NCI-H82 treated with DMSO at 0.1 percent for 48 hours (cell line): ENCODE measurements around the gene AKR7A2.

Experiments
- DNase-seq: peaks from one replicate; lab custom pipeline; 2025; ENCODE audit not compliant: unreplicated experiment; lab: John Stamatoyannopoulos, UW

AKR7A2 gene

DNA sequence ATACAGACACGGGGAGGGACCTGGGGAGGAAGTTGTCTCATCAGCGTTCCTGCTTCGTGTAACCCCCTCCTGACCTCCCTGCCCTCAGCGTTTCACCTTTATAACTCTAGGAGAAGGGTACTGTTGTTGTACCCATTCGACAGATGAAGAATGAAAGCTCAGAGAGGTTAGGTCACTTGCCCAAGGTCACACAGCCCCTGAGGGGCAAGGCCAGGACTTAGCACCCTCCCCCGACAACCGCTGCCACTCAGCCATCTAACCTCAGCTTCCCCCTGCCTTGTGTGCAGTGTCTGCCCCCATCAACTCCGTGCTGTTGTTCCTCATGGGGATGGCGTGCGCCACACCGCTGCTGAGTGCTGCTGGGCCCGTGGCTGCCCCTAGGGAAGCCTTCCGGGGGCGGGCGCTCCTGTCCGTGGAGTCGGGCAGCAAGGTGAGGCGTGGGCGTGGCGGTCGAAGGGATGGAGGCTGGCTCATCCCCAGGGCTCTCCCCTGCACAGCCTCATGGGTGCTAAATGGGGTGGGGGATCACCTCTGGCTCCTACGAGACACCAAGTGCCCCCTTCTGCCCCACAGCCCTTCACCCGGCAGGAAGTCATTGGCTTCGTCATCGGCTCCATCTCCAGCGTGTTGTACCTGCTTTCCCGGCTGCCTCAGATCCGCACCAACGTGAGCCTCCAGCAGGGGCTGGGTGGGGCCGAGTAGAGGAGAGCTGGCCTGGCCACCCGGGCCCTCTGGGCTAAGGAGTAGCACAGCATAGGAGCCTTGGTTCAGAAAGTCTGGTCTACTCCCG, 14.2 kb upstream of the AKR7A2 start:
- no peak for DNase-seq

GRCh38 chr1:19325368-19325957, 13.5 kb upstream of the AKR7A2 start:
- no peak for DNase-seq

GRCh38 chr1:19324665-19324990, 12.7 kb upstream of the AKR7A2 start:
- no peak for DNase-seq

DNA sequence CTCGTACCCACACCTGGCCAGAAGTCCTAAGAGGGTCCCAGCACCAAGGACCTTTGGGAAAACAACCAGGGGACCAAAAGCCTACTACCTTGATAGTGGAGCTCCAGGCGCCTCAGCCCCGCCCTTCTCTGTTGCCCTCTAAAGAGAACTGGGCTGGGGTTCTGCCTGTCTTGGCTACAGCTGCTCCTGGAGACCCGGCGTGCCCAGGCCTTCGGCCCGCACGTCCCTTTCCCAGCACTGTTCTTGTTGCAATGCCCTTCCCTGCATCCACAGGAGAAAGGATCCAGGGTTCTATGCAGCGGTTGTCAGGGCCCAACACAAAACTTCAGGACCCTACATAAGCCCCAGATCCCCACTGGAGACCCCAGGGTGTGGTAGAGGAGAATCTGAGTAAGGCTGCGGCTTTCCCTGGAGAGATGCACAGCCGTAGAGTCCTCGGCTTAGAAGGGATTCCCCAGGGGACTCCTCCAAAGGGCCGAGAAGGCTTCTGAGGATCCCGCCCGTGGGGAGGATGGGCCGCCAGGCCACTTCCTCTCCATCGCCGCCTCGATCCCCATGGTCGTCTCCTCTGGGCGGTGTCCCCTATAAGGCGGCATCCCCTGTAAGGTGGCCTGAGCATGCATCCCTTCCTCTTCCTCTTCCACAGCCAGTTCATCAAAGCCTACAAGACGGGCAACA, 12.2 kb upstream of the AKR7A2 start:
- DNase-seq: no peak

DNA sequence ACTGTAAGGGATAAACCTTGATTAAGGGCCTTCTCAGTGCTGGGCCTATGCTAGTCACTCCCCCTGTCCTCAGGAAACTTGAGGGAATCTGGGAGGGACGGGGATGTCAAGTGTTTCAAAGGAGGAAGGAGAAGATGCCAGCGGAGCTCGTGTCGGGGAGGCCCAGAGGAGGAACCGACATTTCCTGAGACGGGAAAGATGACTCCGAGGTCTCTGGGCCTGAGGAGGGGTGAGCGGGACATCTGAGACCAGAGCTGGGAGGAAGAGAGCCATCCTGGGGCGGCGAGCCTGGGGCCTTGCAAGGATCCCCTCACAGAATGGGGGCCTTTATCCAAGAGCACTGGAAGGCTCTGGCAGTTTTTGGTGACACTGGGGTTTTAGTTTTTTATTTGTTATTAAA, 10.5 kb upstream of the AKR7A2 start:
- no peak for DNase-seq

- DNase-seq: no peak
Measured at GRCh38 chr1:19321071-19321470, 9.1 kb upstream of the AKR7A2 start.

GRCh38 chr1:19319196-19319595, 7.3 kb upstream of the AKR7A2 start:
- no peak for DNase-seq

- no peak for DNase-seq
Measured at GRCh38 chr1:19317126-19317910, 5.4 kb upstream of the AKR7A2 start.

DNA sequence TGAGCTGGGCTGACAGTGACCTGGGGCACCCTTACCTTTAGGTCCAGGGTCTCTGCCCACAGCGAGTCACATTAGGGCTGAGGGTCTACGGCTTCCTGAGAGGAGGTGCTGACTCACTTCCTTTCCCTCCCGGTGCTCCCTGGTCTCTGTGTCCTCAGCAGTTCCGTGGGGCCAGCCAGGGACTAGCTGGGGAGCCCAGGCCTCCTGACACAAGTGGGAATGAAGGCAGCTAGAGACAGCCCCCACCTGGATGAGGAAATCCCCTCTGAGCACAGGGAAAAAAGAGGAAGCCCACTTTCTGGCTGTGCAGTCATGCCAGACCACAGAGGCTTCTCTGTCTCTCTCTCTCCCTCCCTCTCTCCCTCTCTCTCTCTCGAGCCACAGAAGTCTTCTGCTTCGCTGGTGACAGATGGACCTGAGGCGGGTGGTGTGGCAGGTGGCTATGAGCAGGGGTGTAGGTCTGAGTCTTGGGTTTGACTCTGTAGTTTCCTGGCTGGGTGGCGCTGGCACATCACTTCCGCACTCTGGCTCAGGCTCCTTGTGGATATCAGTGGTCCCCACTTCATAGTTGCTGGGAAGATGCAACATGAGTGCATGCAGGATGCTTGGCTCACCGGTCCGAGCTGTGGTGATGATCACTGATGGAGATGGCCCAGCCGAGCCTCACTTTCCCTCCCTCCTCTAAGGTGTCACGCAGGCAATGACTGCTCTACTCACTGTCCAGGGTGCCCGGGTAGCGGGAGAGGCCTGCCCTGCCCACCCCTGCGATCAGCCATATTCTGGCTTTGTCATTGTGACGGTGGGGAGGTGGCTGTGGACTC, 3.6 kb upstream of the AKR7A2 start:
- no peak for DNase-seq

DNA sequence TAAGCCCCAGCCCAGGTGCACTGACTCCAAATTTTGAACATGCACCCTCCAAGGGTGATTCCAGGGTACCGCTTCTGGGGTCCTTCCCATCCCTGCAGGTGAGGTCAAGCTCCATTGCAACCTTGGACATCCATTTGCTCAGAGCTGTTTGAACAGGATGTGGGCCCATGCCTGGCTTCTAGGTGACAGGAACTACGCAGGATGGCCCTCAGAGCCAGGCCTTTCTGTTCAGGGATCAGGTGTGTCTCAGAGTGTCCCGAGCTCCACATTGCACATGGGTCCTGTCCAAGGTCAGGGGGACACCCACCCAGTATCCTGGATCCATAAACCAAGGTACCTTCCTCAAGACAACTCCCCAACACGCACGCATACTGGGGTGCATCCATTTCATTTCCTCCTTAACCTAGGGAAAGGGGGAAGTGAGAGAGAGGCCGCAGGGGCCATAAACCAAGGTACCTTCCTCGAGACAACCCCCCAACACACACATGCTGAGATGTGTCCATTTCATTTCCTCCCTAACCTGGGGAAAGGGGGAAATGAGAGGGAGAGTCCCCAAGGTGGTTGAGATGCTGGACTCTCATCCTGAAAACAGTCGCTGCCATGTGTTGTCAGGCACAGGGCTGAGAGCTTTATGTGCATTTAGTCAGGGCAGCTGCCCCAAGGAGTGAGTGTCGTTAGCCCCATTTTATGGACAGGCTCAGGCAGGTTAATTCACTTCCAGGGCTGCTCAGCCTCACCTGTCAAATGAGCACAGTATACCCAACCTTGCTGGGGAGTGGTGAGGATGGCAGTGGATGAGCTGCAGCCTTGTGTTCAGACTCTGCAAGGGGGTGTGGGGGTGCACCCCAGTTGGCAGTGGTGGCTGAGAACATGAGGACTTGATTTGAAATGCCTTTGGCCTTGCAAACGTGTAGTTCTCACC, 2.3 kb upstream of the AKR7A2 start:
- DNase-seq: no peak

DNA sequence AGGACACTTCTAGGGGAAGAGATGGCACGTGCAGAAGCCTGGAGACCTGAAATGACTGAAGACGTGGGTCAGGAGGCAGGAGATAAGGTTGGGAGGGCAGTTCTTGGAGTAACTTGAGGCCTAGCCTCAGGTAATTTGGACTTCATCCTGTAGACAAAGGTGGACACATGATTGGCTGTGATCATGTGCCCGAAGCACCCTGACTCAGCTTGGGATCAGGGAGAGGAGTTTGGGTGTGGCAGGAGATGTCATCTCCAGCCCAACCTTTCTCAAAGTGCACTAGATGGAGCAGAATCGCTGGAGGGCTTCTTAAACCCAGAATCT, 1.7 kb upstream of the AKR7A2 start:
- no peak for DNase-seq

DNA sequence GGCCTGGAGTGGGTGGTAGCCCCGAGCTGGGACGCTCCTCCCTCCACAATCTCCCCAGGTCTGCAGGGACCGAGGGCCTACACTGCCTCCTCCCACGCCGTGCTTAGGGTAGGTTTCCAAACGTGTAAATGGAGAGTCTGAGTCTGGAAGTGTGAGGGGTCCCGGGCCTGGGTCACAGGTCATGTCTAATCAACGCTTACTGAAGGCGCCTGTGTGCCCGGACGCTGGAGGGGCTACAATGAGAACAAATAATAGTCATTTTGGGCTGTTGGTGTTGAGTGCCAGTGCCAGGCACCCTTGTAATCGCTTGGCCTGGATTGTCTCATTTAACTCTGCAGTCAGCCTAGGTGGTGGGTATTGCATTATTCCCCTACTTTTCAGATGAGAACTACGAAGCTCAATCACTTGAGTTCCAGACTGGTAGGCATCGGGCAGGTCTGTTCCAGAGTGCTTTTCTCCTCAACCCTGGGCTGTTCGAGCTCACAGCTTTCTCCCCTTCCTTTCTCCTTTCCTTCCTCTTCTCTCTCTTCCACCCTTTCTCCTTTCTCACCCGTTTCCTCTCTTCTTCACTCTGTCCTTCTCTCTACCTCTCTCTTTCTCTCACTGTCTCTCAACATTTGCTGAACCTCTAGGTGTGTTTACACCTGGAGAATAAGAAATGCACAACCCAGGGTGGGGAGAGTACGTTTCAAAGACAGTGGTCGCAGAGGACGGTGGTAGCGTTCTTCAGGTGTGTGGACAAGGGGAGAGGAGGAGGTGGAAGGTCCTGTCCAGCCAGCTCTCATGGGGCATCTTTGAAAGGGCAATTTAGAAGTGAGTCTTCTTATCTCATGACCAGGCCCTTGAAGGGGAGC, 1.1 kb upstream of the AKR7A2 start:
- DNase-seq: no peak

- no peak for DNase-seq
Measured at GRCh38 chr1:19311503-19311930, 427 bp downstream of the AKR7A2 start.

DNA sequence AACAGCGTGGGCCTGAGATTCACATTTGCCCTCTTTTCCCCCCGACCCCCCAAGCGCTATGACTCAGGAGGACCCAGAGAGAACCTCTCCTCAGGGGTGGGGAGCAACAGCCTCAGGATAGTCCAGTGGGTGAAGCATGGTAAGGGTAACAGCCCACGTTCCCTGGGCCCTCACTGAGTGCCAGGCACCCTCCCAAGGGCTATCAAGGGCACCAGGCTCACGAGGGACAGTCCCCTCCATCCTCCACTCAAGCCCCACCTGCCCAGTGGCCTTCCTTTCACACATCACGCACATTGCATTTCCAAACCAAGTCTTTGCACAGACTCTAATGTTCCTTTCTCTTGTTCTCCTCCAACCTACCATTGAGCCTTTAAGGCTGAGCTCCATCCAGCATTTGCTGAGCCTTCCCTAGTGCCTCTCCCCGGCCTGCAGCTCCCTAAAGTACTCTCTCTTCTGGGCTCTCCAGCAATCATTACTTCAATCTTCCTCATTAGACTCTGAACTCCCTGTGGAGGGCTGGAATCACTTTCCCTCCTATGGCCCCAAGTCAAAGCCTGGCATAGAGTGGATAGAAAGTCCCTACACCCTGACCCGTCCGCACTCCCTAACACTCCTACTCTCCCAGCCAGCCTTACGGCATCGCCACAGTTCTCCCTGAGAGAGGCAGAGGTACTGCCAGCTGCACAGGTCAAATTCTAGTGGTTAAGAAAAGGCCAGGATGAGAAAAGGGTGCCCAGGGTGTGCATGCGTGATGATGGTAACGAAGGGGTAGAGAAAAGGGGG, 1.0 kb downstream of the AKR7A2 start:
- DNase-seq: no peak

GRCh38 chr1:19310061-19310460, 1.9 kb downstream of the AKR7A2 start:
- DNase-seq: no peak

GRCh38 chr1:19309123-19309813, 2.7 kb downstream of the AKR7A2 start:
- no peak for DNase-seq

GRCh38 chr1:19308509-19308907, 3.4 kb downstream of the AKR7A2 start:
- no peak for DNase-seq
